Measurements from ENCODE around the gene STARD5.

Gene STARD5

GRCh38 chr15:81274931-81275707 is 48.8 kb downstream of the STARD5 start:
- peak; percentile 62 to 79 for DNase-seq (ENCODE audit: low read depth in 1 of 2, low spot score in 1 of 2)
- Histone ChIP-seq H3K4me3 (replicated peaks; ENCODE audit: insufficient read depth, low read length) (no peak overlapping the region), H3K27me3 (ENCODE audit: insufficient read depth, poor library complexity, severe bottlenecking) (no peaks in the 10 kb centered on the region), H3K27ac (replicated peaks) (no peak overlapping the region)
- TF ChIP-seq POLR2AphosphoS5 (IDR thresholded peaks at IDR 0.05; ENCODE audit: low read depth) (no peak), CTCF (IDR thresholded peaks at IDR 0.05; ENCODE audit: insufficient read depth, low read length) (peak; percentile 91)

- no peak for DNase-seq (ENCODE audit: low read depth in 1 of 2, low spot score in 1 of 2)
- no peak overlapping the region for H3K4me3 ChIP-seq (replicated peaks; ENCODE audit: insufficient read depth, low read length)
- no peaks in the 10 kb centered on the region for H3K27me3 ChIP-seq (ENCODE audit: insufficient read depth, poor library complexity, severe bottlenecking)
- no peak overlapping the region for H3K27ac ChIP-seq (replicated peaks)
- no peak for TF ChIP-seq SPI1 (IDR thresholded peaks at IDR 0.05; ENCODE audit: borderline replicate concordance, low read depth)
- no peak for TF ChIP-seq GABPA (IDR thresholded peaks at IDR 0.05; ENCODE audit: low read depth)
- no peak for TF ChIP-seq POLR2AphosphoS5 (IDR thresholded peaks at IDR 0.05; ENCODE audit: low read depth)
- no peak for TF ChIP-seq REST (IDR thresholded peaks at IDR 0.05; ENCODE audit: insufficient replicate concordance, low read depth)
- no peak for TF ChIP-seq CTCF (IDR thresholded peaks at IDR 0.05; ENCODE audit: insufficient read depth, low read length)
Measured at GRCh38 chr15:81274255-81274654, 49.7 kb downstream of the STARD5 start.

- TF ChIP-seq POLR2AphosphoS5 (IDR thresholded peaks at IDR 0.05; ENCODE audit: low read depth), result no peak
- TF ChIP-seq CTCF (IDR thresholded peaks at IDR 0.05; ENCODE audit: insufficient read depth, low read length), result no peak
- no peak for TF ChIP-seq REST (IDR thresholded peaks at IDR 0.05; ENCODE audit: insufficient replicate concordance, low read depth)
- no peak for TF ChIP-seq GABPA (IDR thresholded peaks at IDR 0.05; ENCODE audit: low read depth)
- no peak for TF ChIP-seq SPI1 (IDR thresholded peaks at IDR 0.05; ENCODE audit: borderline replicate concordance, low read depth)
Measured at GRCh38 chr15:81273855-81274254, 50.1 kb downstream of the STARD5 start.

GRCh38 chr15:81273200-81273599 is 50.7 kb downstream of the STARD5 start:
- no peak overlapping the region for H3K4me3 ChIP-seq (replicated peaks; ENCODE audit: insufficient read depth, low read length)
- H3K27me3 ChIP-seq (ENCODE audit: insufficient read depth, poor library complexity, severe bottlenecking), result no peaks in the 10 kb centered on the region
- no peak for TF ChIP-seq CTCF (IDR thresholded peaks at IDR 0.05; ENCODE audit: insufficient read depth, low read length)
- no peak for TF ChIP-seq POLR2AphosphoS5 (IDR thresholded peaks at IDR 0.05; ENCODE audit: low read depth)
- no peak for TF ChIP-seq SPI1 (IDR thresholded peaks at IDR 0.05; ENCODE audit: borderline replicate concordance, low read depth)
- TF ChIP-seq GABPA (IDR thresholded peaks at IDR 0.05; ENCODE audit: low read depth), result no peak
- TF ChIP-seq REST (IDR thresholded peaks at IDR 0.05; ENCODE audit: insufficient replicate concordance, low read depth), result no peak
- no peak for DNase-seq (ENCODE audit: low read depth in 1 of 2, low spot score in 1 of 2)
- H3K27ac ChIP-seq (replicated peaks), result no peak overlapping the region

More at GRCh38 chr15:81273855-81274254, 50.1 kb downstream of the STARD5 start:
- DNase-seq (ENCODE audit: low read depth in 1 of 2, low spot score in 1 of 2), result no peak
- H3K27me3 ChIP-seq (ENCODE audit: insufficient read depth, poor library complexity, severe bottlenecking), result no peaks in the 10 kb centered on the region
- no peak overlapping the region for H3K27ac ChIP-seq (replicated peaks)
- H3K4me3 ChIP-seq (replicated peaks; ENCODE audit: insufficient read depth, low read length), result no peak overlapping the region

Data from HL-60 (cell line).